IPS-18a (cell line): ENCODE data around the gene RAB8B.
"Not testable (repeated sequence)": the region's sequence is repeated elsewhere in the genome, so short reads cannot be mapped to it uniquely, and the experiment has no call there.

Experiments used
- H3K27ac ChIP-seq: one replicate; pipeline ENCODE4 v1.5.1; 2013; ENCODE audit warnings: low read length
- H3K27me3 ChIP-seq: one replicate; pipeline ENCODE4 v1.6.1; 2013; ENCODE audit warnings: mild to moderate bottlenecking, low read length; ENCODE audit not compliant: control insufficient read depth, insufficient read depth
- H3K36me3 ChIP-seq: one replicate; pipeline ENCODE4 v1.6.1; 2013; ENCODE audit warnings: low read depth, low read length; ENCODE audit not compliant: control insufficient read depth
- H3K4me1 ChIP-seq: one replicate; pipeline ENCODE4 v1.6.1; 2013; ENCODE audit warnings: low read depth, low read length; ENCODE audit not compliant: control insufficient read depth
- H3K4me3 ChIP-seq: one replicate; pipeline ENCODE4 v1.5.1; 2013; ENCODE audit warnings: low read length
- H3K9ac ChIP-seq: one replicate; pipeline ENCODE4 v1.6.1; 2013; ENCODE audit warnings: mild to moderate bottlenecking, low read length, moderate library complexity
- H3K9me3 ChIP-seq: one replicate; pipeline ENCODE4 v1.6.1; 2013; ENCODE audit warnings: low read depth, low read length; ENCODE audit not compliant: control insufficient read depth

RAB8B gene

GRCh38 chr15:63232405-63232804 lies 43.0 kb downstream of the RAB8B start:
- Histone ChIP-seq H3K4me1 (no peaks in the 10 kb centered on the region), H3K27me3 (no peaks in the 10 kb centered on the region), H3K4me3 (no peak overlapping the region), H3K9me3 (no peaks in the 10 kb centered on the region), H3K9ac (no peak overlapping the region), H3K36me3 (no peaks in the 10 kb centered on the region), H3K27ac (no peak overlapping the region)

- Histone ChIP-seq H3K4me1 (no peaks in the 10 kb centered on the region), H3K27me3 (no peaks in the 10 kb centered on the region), H3K36me3 (no peaks in the 10 kb centered on the region), H3K9ac (no peak overlapping the region), H3K9me3 (no peaks in the 10 kb centered on the region), H3K4me3 (no peak overlapping the region), H3K27ac (no peak overlapping the region)
Observed at GRCh38 chr15:63232943-63233342, 43.5 kb downstream of the RAB8B start.

GRCh38 chr15:63233667-63234423 lies 44.4 kb downstream of the RAB8B start:
- Histone ChIP-seq H3K36me3 (no peaks in the 10 kb centered on the region), H3K27ac (no peak overlapping the region), H3K4me1 (no peaks in the 10 kb centered on the region), H3K4me3 (no peak overlapping the region), H3K27me3 (no peaks in the 10 kb centered on the region), H3K9me3 (no peaks in the 10 kb centered on the region), H3K9ac (no peak overlapping the region)

GRCh38 chr15:63234451-63234870 lies 45.1 kb downstream of the RAB8B start:
- no peak overlapping the region for H3K4me3 ChIP-seq
- no peaks in the 10 kb centered on the region for H3K9me3 ChIP-seq
- no peaks in the 10 kb centered on the region for H3K4me1 ChIP-seq
- no peaks in the 10 kb centered on the region for H3K27me3 ChIP-seq
- no peak overlapping the region for H3K27ac ChIP-seq
- no peaks in the 10 kb centered on the region for H3K36me3 ChIP-seq
- no peak overlapping the region for H3K9ac ChIP-seq

DNA sequence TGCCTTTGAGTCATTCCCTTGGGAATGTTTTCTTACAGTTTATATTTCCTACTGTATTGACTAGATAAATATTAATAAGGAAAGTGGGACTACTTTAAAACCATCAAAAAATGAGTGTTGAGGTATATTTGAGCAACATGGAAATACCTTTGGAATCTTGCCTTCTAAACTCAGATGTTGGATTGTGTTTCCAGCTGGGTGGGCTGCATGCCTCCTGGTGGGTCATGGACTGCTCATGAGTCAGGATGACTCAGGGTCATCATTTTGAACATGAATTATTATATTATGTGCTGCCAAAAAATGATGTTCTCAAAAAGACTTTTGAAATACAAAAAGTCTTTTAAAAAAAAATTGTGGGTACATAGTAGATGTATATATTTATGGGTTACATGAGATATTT lies 46.9 kb downstream of the RAB8B start:
- Histone ChIP-seq H3K4me1 (no peaks in the 10 kb centered on the region), H3K27me3 (no peaks in the 10 kb centered on the region), H3K9ac (no peak overlapping the region), H3K4me3 (no peak overlapping the region), H3K27ac (no peak overlapping the region), H3K9me3 (no peaks in the 10 kb centered on the region), H3K36me3 (no peaks in the 10 kb centered on the region)

GRCh38 chr15:63237086-63237485 lies 47.7 kb downstream of the RAB8B start:
- H3K9ac ChIP-seq, H3K36me3 ChIP-seq, H3K27me3 ChIP-seq, H3K9me3 ChIP-seq, H3K27ac ChIP-seq, H3K4me3 ChIP-seq, H3K4me1 ChIP-seq: not testable (repeated sequence)

DNA sequence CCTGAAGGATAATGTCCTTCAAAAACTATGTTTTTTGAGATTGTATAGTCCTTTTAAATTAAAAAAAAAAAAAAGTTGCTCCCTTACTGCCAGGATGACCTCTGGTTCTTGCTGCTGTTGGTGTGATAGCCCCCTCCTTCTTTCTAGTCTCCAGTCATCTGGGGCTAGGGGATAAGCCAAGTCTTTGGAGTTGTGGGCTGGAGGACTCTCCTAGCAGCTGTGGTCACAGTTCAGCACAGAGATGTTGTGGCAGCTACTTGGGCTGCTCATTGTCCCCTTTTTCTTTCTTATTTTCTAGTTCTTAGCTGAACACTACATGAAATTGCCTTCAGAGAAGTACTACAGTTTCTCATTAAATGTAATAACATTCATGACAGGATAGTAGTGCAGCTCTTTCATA lies 48.8 kb downstream of the RAB8B start:
- Histone ChIP-seq H3K4me1 (no peaks in the 10 kb centered on the region), H3K27ac (no peak overlapping the region), H3K9ac (no peak overlapping the region), H3K27me3 (no peaks in the 10 kb centered on the region), H3K9me3 (no peaks in the 10 kb centered on the region), H3K36me3 (no peaks in the 10 kb centered on the region), H3K4me3 (no peak overlapping the region)

GRCh38 chr15:63238796-63239195 lies 49.4 kb downstream of the RAB8B start:
- no peak overlapping the region for H3K27ac ChIP-seq
- no peak overlapping the region for H3K9ac ChIP-seq
- no peak overlapping the region for H3K4me3 ChIP-seq
- H3K9me3 ChIP-seq, result no peaks in the 10 kb centered on the region
- no peaks in the 10 kb centered on the region for H3K36me3 ChIP-seq
- no peaks in the 10 kb centered on the region for H3K4me1 ChIP-seq
- H3K27me3 ChIP-seq, result no peaks in the 10 kb centered on the region

DNA sequence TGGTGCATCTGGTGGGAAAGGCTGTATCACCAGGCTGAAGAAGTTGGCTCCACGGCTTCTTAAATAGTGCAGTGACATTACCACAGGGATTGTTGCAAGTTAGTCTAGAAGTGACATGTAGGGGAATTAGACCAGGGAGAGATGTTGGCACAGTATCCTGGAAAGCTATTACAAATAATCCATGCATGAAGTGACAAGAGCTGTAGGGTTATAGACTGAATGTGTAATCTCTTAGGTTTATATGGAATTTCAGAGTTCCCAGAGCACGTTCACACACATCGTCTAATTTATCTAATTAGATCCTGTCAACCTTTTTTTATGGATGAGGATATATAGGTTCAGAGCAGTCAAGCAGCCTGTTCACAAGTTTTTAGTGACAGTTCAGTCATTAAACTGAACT lies 50.7 kb downstream of the RAB8B start:
- H3K27me3 ChIP-seq, result no peaks in the 10 kb centered on the region
- H3K36me3 ChIP-seq, result peaks cover 2% of the 10 kb centered on the region
- no peak overlapping the region for H3K27ac ChIP-seq
- H3K4me1 ChIP-seq, result no peaks in the 10 kb centered on the region
- no peaks in the 10 kb centered on the region for H3K9me3 ChIP-seq
- no peak overlapping the region for H3K4me3 ChIP-seq
- H3K9ac ChIP-seq, result no peak overlapping the region

DNA sequence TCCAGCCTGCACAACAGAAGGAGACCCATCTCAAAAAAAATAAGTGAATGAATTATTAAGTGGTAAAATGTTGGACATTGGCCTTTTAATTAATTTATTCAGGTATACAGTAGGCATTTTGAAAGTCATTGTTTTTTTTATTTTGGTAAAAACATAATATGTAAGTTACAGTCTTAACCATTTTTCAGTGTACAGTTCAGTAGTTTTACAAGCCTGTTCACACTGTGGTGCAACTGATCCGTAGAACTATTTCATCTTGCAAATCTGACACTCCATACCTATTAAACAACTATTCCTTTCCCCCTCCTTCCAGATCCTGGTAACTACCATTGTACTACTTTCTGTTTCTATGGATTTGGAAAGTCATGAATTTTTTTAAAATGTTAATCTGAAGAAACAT lies 51.9 kb downstream of the RAB8B start:
- Histone ChIP-seq H3K36me3 (peaks cover 3% of the 10 kb centered on the region), H3K9ac (no peak overlapping the region), H3K4me1 (no peaks in the 10 kb centered on the region), H3K4me3 (no peak overlapping the region), H3K27ac (no peak overlapping the region), H3K27me3 (no peaks in the 10 kb centered on the region), H3K9me3 (no peaks in the 10 kb centered on the region)

DNA sequence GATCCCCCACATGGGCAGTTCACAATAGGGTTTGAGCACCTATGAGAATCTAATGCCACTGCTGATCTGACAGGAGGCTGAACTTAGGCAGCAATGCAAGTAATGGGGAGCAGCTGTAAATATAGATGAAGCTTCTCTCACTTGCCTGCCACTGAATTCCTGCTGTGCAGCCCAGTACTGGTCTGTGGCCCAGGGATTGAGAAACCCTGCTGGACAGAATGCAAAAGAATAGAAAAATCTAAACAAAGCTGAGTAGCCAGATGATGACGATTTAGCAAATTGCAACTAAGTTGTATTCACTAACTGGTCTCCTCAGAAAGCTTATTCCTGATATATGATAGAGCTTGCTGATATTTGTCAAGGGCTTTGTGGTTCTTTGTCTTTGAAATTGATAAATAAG lies 53.7 kb downstream of the RAB8B start:
- Histone ChIP-seq H3K9me3 (no peaks in the 10 kb centered on the region), H3K9ac (no peak overlapping the region), H3K36me3 (peaks cover 3% of the 10 kb centered on the region), H3K27me3 (no peaks in the 10 kb centered on the region), H3K27ac (no peak overlapping the region), H3K4me1 (no peaks in the 10 kb centered on the region), H3K4me3 (no peak overlapping the region)

- Histone ChIP-seq H3K27ac (no peak overlapping the region), H3K9ac (no peak overlapping the region), H3K36me3 (peaks cover 3% of the 10 kb centered on the region), H3K27me3 (no peaks in the 10 kb centered on the region), H3K9me3 (no peaks in the 10 kb centered on the region), H3K4me1 (no peaks in the 10 kb centered on the region), H3K4me3 (no peak overlapping the region)
Observed at GRCh38 chr15:63243776-63244175, 54.4 kb downstream of the RAB8B start.
